Natural killer cell (primary cell): Measurements from ENCODE around the gene ZFYVE1. TPM values are rescaled to one million over a fixed set of nuclear protein-coding genes. Genes with fewer than 3 reads are reported as not detected.

Experiments used
- ATAC-seq, 3 donors: fragments of 150-1000 bp in 2 of 3; fragments of 200-7000 bp in 1 of 3; cut with Tn5 transposase; 1 replicate in 1 of 3; 2 replicates in 2 of 3; pipeline ENCODE4 v1.10.0; 2021; ENCODE audit warnings: mild to moderate bottlenecking in 2 of 3, moderate library complexity in 2 of 3
- DNase-seq, 2 donors: peaks; one replicate each; pipeline versions ENCODE4 v3.0.0 to v3.0.0-alpha.2; 2013 to 2021; ENCODE audit warnings: mixed read lengths in 1 of 2
- H3K27ac ChIP-seq: one replicate; pipeline ENCODE4 v1.5.1; 2013; ENCODE audit warnings: mild to moderate bottlenecking, low read length
- H3K27me3 ChIP-seq: one replicate; pipeline ENCODE4 v1.6.1; 2013; ENCODE audit warnings: low read length; ENCODE audit not compliant: control insufficient read depth, insufficient read depth
- H3K36me3 ChIP-seq: one replicate; pipeline ENCODE4 v1.6.1; 2013; ENCODE audit warnings: low read length; ENCODE audit not compliant: control insufficient read depth, insufficient read depth
- H3K4me1 ChIP-seq: one replicate; pipeline ENCODE4 v1.6.1; 2013; ENCODE audit warnings: low read length; ENCODE audit not compliant: control insufficient read depth, insufficient read depth
- H3K4me3 ChIP-seq: one replicate; pipeline ENCODE4 v1.5.1; 2013; ENCODE audit warnings: low read length
- H3K9me3 ChIP-seq: one replicate; pipeline ENCODE4 v1.6.1; 2013; ENCODE audit warnings: low read length; ENCODE audit not compliant: control insufficient read depth, insufficient read depth
- H3K27ac Mint-ChIP-seq, 2 donors: one replicate each; pipeline ENCODE4 v1.8.0; 2022; ENCODE audit warnings: mild to moderate bottlenecking in 2 of 2, mixed read lengths in 2 of 2, moderate library complexity in 1 of 2
- H3K27me3 Mint-ChIP-seq, 2 donors: one replicate each; pipeline ENCODE4 v1.8.0; 2022; ENCODE audit warnings: low read depth in 2 of 2, mixed read lengths in 2 of 2
- H3K36me3 Mint-ChIP-seq: one replicate; pipeline ENCODE4 v1.8.0; 2022; ENCODE audit warnings: mixed read lengths
- H3K4me1 Mint-ChIP-seq, 2 donors: one replicate each; pipeline ENCODE4 v1.8.0; 2022; ENCODE audit warnings: mixed read lengths in 2 of 2
- H3K4me3 Mint-ChIP-seq: one replicate; pipeline ENCODE4 v1.8.0; 2022; ENCODE audit warnings: mild to moderate bottlenecking, moderate library complexity, mixed read lengths
- H3K9me3 Mint-ChIP-seq, 2 donors: one replicate each; pipeline ENCODE4 v1.8.0; 2022; ENCODE audit warnings: mixed read lengths in 2 of 2
- CTCF ChIP-seq: fragments of 200-600 bp; IDR thresholded peaks from one replicate; pipeline ENCODE4 v1.8.0; 2022; ENCODE audit warnings: antibody characterized with exemption
- WGBS: methylation state at CpG from one replicate; pipeline ENCODE4 v1.1.7; 2013; ENCODE audit warnings: missing lambda C conversion rate; ENCODE audit not compliant: insufficient coverage; 5-methylcytosine and 5-hydroxymethylcytosine counted together
- intact Hi-C: fragments of 100-400 bp; cut with micrococcal nuclease; formaldehyde crosslinking; loops from one replicate; pipeline ENCODE4 v1.14.2; 2022
- total RNA-seq, 4 donors: library from RNA; stranded (reverse); fragments of 120-200 nt in 1 of 4; gene quantifications; one replicate each; pipeline versions ENCODE4 v1.2.3 to v1.2.4, GENCODE V29; 2013 to 2022

ZFYVE1 gene
- total RNA-seq, 3 donors from 2014 or later (not counting 1 experiment from before 2014, with no cell fraction given): 24.1 to 28.6 (median 25.6) TPM

DNA sequence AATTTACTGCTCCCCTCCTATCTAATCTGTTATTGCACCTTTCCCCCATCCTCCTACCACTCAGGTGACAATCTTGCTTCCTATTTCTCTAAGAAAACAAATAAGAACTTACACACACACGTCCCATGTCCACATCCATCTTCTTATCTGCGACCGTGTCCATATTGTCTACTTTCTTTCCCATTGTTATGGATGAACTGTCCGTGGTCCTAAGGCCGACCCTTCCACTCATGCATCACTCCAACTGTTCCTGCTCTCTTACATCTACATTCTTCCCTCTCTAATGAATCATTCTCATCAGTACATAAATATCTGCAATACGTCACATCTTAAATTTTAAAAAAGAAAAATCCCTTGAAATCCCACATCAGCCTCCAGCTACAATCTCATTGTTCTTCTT, 30.0 kb downstream of the ZFYVE1 start:
- no peaks in the 10 kb centered on the region for H3K4me1 ChIP-seq
- H3K27me3 Mint-ChIP-seq: no peaks in the 10 kb centered on the region
- H3K4me1 Mint-ChIP-seq: peaks cover 9 to 12% of the 10 kb centered on the region in 2 donors
- H3K27ac Mint-ChIP-seq: no peak overlapping the region
- H3K9me3 ChIP-seq: no peaks in the 10 kb centered on the region
- no peak overlapping the region for H3K27ac ChIP-seq
- H3K36me3 ChIP-seq: peaks cover 36% of the 10 kb centered on the region
- TF ChIP-seq CTCF: no peak
- H3K4me3 Mint-ChIP-seq: no peak overlapping the region
- intact Hi-C loops: no loop called here
- DNase-seq (no peak), ATAC-seq (no peak)
- 96% methylated on average over 6 of the region's 6 CpGs for WGBS
- no peaks in the 10 kb centered on the region for H3K9me3 Mint-ChIP-seq
- peaks cover 21% of the 10 kb centered on the region for H3K36me3 Mint-ChIP-seq
- no peak overlapping the region for H3K4me3 ChIP-seq
- no peaks in the 10 kb centered on the region for H3K27me3 ChIP-seq

DNA sequence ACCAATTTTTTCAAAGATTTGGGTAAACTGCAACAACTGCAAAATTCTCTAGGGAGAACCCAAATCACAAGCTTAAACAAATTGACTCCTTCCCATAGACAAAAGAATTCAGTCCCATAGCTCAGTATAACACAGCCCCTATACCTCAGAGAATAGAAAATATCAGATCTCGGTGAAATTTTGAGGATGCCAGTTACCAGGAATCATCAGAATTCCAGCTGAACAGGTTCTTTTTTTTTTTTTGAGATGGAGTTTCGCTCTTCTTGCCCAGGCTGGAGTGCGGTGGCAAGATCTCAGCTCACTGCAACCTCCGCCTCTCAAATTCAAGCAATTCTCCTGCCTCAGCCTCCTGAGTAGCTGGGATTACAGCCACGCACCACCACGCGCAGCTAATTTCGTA, 36.7 kb downstream of the ZFYVE1 start:
- intact Hi-C loops: no loop called here
- Mint-ChIP-seq H3K4me1 (peaks cover 0 to 5% of the 10 kb centered on the region in 2 donors), H3K9me3 (no peaks in the 10 kb centered on the region), H3K27ac (no peak overlapping the region), H3K36me3 (no peaks in the 10 kb centered on the region), H3K4me3 (no peak overlapping the region), H3K27me3 (no peaks in the 10 kb centered on the region)
- H3K9me3 ChIP-seq: no peaks in the 10 kb centered on the region
- no peak for DNase-seq
- no peak for TF ChIP-seq CTCF
- peaks cover 16% of the 10 kb centered on the region for H3K36me3 ChIP-seq
- WGBS: over 99% methylated on average over 8 of the region's 8 CpGs
- ATAC-seq: no peak
- no peak overlapping the region for H3K27ac ChIP-seq
- no peaks in the 10 kb centered on the region for H3K4me1 ChIP-seq
- no peaks in the 10 kb centered on the region for H3K27me3 ChIP-seq
- H3K4me3 ChIP-seq: no peak overlapping the region

GRCh38 chr14:72986857-72987256, 40.0 kb downstream of the ZFYVE1 start:
- no peaks in the 10 kb centered on the region for H3K9me3 ChIP-seq
- peaks cover 7% of the 10 kb centered on the region for H3K36me3 Mint-ChIP-seq
- no peak for DNase-seq
- H3K27ac ChIP-seq: no peak overlapping the region
- no peak overlapping the region for H3K27ac Mint-ChIP-seq
- H3K4me3 Mint-ChIP-seq: no peak overlapping the region
- no peaks in the 10 kb centered on the region for H3K4me1 ChIP-seq
- 92% methylated on average over 2 of the region's 2 CpGs for WGBS
- peaks cover 0 to 5% of the 10 kb centered on the region in 2 donors for H3K4me1 Mint-ChIP-seq
- H3K27me3 ChIP-seq: no peaks in the 10 kb centered on the region
- H3K4me3 ChIP-seq: no peak overlapping the region
- no peak for ATAC-seq
- H3K9me3 Mint-ChIP-seq: no peaks in the 10 kb centered on the region
- TF ChIP-seq CTCF: no peak
- intact Hi-C loops: no loop called here
- H3K36me3 ChIP-seq: peaks cover 7% of the 10 kb centered on the region
- no peaks in the 10 kb centered on the region for H3K27me3 Mint-ChIP-seq

DNA sequence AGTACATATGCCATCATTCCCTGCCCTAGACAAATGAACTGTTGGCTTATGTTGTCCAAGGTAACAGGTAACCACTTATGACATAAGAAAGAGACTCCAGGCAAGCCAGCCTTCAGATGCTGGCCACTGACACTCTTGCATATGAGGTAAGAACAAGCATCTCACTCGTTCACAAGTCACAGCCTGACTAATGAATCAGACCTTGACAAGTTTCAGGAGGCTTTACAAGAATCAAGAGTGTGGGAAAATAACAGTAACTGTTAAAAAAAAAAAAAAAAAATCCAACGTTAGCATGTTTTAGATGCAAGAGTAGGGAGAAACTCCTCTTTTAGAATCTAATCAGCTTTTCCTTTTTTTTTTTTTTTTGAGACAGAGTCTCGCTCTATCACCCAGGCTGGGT, 40.7 kb downstream of the ZFYVE1 start:
- 86% methylated on average over 1 of the region's 3 CpGs for WGBS

More for the DNA sequence above, 40.7 kb downstream of the ZFYVE1 start:
- Mint-ChIP-seq H3K4me1 (peaks cover 0 to 5% of the 10 kb centered on the region in 2 donors), H3K36me3 (peaks cover 7% of the 10 kb centered on the region), H3K27me3 (no peaks in the 10 kb centered on the region), H3K4me3 (no peak overlapping the region), H3K27ac (no peak overlapping the region), H3K9me3 (no peaks in the 10 kb centered on the region)
- H3K4me1 ChIP-seq: no peaks in the 10 kb centered on the region
- intact Hi-C loops: no loop called here
- no peak for TF ChIP-seq CTCF
- ATAC-seq (no peak), DNase-seq (no peak)
- H3K36me3 ChIP-seq: peaks cover 9% of the 10 kb centered on the region
- H3K4me3 ChIP-seq: no peak overlapping the region
- no peak overlapping the region for H3K27ac ChIP-seq
- H3K27me3 ChIP-seq: no peaks in the 10 kb centered on the region
- H3K9me3 ChIP-seq: no peaks in the 10 kb centered on the region
